ENCODE measurements around the gene UGT1A5.

- TF ChIP-seq TAF1 (IDR thresholded peaks at IDR 0.05; ENCODE audit: borderline replicate concordance, insufficient read depth, low read length) = no peak
- no peak for TF ChIP-seq FOXP2 (optimal IDR thresholded peaks at IDR 0.05; ENCODE audit: borderline replicate concordance, extremely low read depth, extremely low read length, insufficient read depth)
These were observed 79.2 kb downstream of the UGT1A5 start for GRCh38 chr2:233791883-233792329.
